GM13977 (cell line): ENCODE measurements around the gene TADA2B.
"Not testable (repeated sequence)": the region's sequence is repeated elsewhere in the genome, so short reads cannot be mapped to it uniquely, and the experiment has no call there.

Experiments
- DNase-seq: peaks from one replicate; pipeline ENCODE4 v3.0.0; 2012; ENCODE audit warnings: low spot score
- in situ Hi-C: fragments of 300-500 bp; cut with MboI; formaldehyde crosslinking; loops from one replicate; pipeline ENCODE4 v1.12.0; 2022; ENCODE audit warnings: low sequenced_read_pairs, low pct_unique_long_range_greater_than_20kb, mixed read lengths, inconsistent platforms; ENCODE audit not compliant: unreplicated experiment
- TF ChIP-seq, protein P1 (sequence below): IDR thresholded peaks from 2 replicates; pipeline ENCODE4 v1.5.1; 2012; ENCODE audit warnings: mild to moderate bottlenecking, control low read depth; ENCODE audit not compliant: insufficient read depth; ENCODE audit errors: extremely low read depth, missing control alignments

Gene TADA2B

GRCh38 chr4:7095611-7096155, 52.5 kb downstream of the TADA2B start:
- no peak for DNase-seq
- in situ Hi-C loops, result no loop called here
- TF ChIP-seq, protein P1, sequence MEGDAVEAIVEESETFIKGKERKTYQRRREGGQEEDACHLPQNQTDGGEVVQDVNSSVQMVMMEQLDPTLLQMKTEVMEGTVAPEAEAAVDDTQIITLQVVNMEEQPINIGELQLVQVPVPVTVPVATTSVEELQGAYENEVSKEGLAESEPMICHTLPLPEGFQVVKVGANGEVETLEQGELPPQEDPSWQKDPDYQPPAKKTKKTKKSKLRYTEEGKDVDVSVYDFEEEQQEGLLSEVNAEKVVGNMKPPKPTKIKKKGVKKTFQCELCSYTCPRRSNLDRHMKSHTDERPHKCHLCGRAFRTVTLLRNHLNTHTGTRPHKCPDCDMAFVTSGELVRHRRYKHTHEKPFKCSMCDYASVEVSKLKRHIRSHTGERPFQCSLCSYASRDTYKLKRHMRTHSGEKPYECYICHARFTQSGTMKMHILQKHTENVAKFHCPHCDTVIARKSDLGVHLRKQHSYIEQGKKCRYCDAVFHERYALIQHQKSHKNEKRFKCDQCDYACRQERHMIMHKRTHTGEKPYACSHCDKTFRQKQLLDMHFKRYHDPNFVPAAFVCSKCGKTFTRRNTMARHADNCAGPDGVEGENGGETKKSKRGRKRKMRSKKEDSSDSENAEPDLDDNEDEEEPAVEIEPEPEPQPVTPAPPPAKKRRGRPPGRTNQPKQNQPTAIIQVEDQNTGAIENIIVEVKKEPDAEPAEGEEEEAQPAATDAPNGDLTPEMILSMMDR, result no peak

DNA sequence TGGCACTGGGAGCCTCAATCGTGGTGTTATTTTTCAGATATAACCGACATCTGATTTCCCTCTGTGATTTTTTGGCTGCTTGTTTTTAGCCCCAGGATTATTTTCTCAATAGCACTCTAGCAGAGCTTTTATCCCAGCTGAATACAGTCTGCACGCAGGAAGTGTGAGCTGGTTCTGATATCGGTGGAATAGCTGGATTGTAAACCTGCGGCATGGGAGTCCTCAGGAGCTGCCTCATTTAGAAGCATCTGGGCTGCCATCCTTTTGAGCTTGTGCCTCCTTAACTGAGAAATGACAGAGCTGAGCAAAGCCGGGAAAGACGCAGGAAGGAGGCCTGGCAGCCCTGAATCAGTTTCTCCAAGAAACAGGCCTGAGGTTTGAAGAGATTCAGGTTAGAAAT, 53.1 kb downstream of the TADA2B start:
- no peak for DNase-seq
- TF ChIP-seq, protein P1, result no peak
- in situ Hi-C loops, result no loop called here

DNA sequence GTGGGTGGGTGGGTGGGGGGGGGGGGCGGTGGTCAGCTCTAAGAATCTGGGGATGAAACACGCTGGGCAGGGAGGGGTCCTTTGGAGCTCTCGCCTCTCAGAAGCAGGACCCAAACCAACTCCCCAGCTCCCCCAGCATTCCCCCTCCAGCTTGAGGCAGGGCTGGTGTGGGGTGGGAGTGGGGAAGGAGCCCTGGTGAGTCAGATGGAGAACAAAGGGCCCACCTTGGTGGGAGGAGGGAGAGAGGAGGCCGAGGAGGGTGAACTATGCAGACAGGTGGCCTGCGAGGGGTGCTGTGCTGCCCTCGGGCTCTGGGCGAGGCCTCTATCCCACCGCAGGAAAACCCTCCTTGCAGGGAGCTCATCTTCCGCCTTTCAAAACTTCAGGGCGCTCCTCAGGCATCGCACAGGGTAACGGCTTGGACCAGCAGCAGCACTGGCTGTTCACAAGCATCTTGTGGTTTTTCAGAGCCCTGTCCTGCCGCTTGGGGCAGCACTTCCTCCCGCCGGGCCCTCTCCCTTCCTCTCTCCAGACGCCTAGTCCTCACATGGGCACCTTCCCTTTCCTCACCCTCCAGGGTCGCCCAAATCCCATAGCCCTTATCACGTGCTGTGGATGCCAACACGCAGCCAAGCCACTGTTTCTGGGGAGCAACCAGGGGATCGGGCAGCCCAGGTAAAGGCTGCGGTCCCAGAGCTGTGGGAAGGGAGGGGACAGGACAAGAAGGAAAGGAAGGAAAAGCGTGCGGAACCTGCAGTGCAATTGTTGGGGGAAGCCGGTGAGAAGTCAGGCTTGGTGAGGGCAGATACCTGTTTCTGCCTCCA, 58.7 kb downstream of the TADA2B start:
- DNase-seq, result peak; percentile 81
- in situ Hi-C loops, result no loop called here

DNA sequence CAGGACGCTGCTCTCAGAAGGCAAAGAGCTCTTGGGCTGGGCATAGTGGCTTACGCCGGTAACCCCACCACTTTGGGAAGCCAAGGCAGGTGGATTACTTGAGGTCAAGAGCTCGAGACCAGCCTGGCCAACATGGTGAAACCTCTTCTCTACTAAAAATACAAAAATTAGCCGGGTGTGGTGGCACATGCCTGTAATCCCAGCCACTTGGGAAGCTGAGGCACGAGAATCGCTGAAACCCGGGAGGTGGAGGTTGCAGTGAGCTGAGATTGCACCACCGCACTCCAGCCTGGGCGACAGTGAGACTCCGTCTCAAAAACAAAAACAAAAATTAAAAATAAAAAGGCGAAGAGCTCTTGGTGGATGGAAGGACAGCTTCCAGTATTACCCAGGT, 59.3 kb downstream of the TADA2B start:
- in situ Hi-C loops, DNase-seq: not testable (repeated sequence)

More for the DNA sequence above, 58.7 kb downstream of the TADA2B start:
- TF ChIP-seq, protein P1, result peak; percentile 71

- DNase-seq, result peak; percentile 96
- in situ Hi-C loops, result no loop called here
- TF ChIP-seq, protein P1, result no peak
Observed at GRCh38 chr4:7103031-7103606, 59.9 kb downstream of the TADA2B start.

GRCh38 chr4:7103607-7104365, 60.6 kb downstream of the TADA2B start:
- in situ Hi-C loops, result no loop called here
- TF ChIP-seq, protein P1, result no peak
- no peak for DNase-seq
